GM23338 (cell line): ENCODE measurements around the gene TJAP1.
"Not testable (repeated sequence)": the region's sequence is repeated elsewhere in the genome, so short reads cannot be mapped to it uniquely, and the experiment has no call there.

Source experiments
- CREB1 ChIP-seq: fragments of 250-450 bp; sonication (Bioruptor Pico); IDR thresholded peaks from 2 replicates; pipeline ENCODE4 v1.5.0; 2020; ENCODE audit warnings: low read depth, mild to moderate bottlenecking, moderate library complexity
- ETS1 ChIP-seq: IDR thresholded peaks from 2 replicates; pipeline ENCODE4 v1.6.1; 2016; ENCODE audit warnings: antibody characterized with exemption
- EZH2 ChIP-seq: fragments of 200-600 bp; sonication (generic); IDR thresholded peaks from one replicate; pipeline ENCODE4 v1.8.0; 2017; ENCODE audit warnings: antibody characterized with exemption, mild to moderate bottlenecking, low read depth; ENCODE audit not compliant: unreplicated experiment
- EZH2phosphoT487 ChIP-seq: fragments of 200-600 bp; sonication (generic); IDR thresholded peaks from one replicate; pipeline ENCODE4 v1.8.1; 2018; ENCODE audit warnings: antibody characterized with exemption; ENCODE audit not compliant: unreplicated experiment
- JUNB ChIP-seq: IDR thresholded peaks from one replicate; pipeline ENCODE4 v1.6.1; 2016; ENCODE audit warnings: antibody characterized with exemption; ENCODE audit not compliant: unreplicated experiment
- POLR2AphosphoS5 ChIP-seq: IDR thresholded peaks from 2 replicates; pipeline ENCODE4 v1.6.1; 2016; ENCODE audit warnings: antibody characterized with exemption, low read depth
- ZNF114 ChIP-seq: fragments of 250-450 bp; sonication (Bioruptor Pico); IDR thresholded peaks from 2 replicates; pipeline ENCODE4 v1.5.0; 2020; ENCODE audit warnings: mild to moderate bottlenecking, moderate library complexity
- ZNF331 ChIP-seq: fragments of 250-450 bp; sonication (Bioruptor Pico); IDR thresholded peaks from 2 replicates; pipeline ENCODE4 v1.5.0; 2020; ENCODE audit warnings: low read depth, mild to moderate bottlenecking, moderate library complexity
- ZNF462 ChIP-seq: fragments of 250-450 bp; sonication (Bioruptor Pico); IDR thresholded peaks from 2 replicates; pipeline ENCODE4 v1.5.0; 2020; ENCODE audit warnings: mild to moderate bottlenecking, moderate library complexity
- TF ChIP-seq, protein P1 (sequence below), 2 experiments: fragments of 200-600 bp in 1 of 2; sonication (generic) in 1 of 2; conservative IDR thresholded peaks; 2 replicates each; pipeline versions ENCODE4 v1.5.1 to v1.6.1; 2016 to 2017; ENCODE audit warnings: antibody characterized with exemption in 2 of 2, low read depth in 2 of 2, mild to moderate bottlenecking in 2 of 2, moderate library complexity in 1 of 2
- TF ChIP-seq, protein P2 (sequence below): IDR thresholded peaks from one replicate; pipeline ENCODE4 v1.6.1; 2018; ENCODE audit warnings: antibody characterized with exemption; ENCODE audit not compliant: unreplicated experiment

GRCh38 chr6:43538986-43539385 lies 61.6 kb downstream of the TJAP1 start:
- TF ChIP-seq, protein P1, sequence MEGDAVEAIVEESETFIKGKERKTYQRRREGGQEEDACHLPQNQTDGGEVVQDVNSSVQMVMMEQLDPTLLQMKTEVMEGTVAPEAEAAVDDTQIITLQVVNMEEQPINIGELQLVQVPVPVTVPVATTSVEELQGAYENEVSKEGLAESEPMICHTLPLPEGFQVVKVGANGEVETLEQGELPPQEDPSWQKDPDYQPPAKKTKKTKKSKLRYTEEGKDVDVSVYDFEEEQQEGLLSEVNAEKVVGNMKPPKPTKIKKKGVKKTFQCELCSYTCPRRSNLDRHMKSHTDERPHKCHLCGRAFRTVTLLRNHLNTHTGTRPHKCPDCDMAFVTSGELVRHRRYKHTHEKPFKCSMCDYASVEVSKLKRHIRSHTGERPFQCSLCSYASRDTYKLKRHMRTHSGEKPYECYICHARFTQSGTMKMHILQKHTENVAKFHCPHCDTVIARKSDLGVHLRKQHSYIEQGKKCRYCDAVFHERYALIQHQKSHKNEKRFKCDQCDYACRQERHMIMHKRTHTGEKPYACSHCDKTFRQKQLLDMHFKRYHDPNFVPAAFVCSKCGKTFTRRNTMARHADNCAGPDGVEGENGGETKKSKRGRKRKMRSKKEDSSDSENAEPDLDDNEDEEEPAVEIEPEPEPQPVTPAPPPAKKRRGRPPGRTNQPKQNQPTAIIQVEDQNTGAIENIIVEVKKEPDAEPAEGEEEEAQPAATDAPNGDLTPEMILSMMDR (conservative IDR thresholded peaks at IDR 0.05; ENCODE audit: low read depth in 2 of 2), result not testable (repeated sequence)
- not testable (repeated sequence) for TF ChIP-seq EZH2; POLR2AphosphoS5; EZH2phosphoT487; JUNB; ZNF462 (CRISPR knock-in tag); CREB1 (CRISPR knock-in tag); ETS1; ZNF331 (CRISPR knock-in tag); ZNF114 (CRISPR knock-in tag)
- TF ChIP-seq, protein P2, sequence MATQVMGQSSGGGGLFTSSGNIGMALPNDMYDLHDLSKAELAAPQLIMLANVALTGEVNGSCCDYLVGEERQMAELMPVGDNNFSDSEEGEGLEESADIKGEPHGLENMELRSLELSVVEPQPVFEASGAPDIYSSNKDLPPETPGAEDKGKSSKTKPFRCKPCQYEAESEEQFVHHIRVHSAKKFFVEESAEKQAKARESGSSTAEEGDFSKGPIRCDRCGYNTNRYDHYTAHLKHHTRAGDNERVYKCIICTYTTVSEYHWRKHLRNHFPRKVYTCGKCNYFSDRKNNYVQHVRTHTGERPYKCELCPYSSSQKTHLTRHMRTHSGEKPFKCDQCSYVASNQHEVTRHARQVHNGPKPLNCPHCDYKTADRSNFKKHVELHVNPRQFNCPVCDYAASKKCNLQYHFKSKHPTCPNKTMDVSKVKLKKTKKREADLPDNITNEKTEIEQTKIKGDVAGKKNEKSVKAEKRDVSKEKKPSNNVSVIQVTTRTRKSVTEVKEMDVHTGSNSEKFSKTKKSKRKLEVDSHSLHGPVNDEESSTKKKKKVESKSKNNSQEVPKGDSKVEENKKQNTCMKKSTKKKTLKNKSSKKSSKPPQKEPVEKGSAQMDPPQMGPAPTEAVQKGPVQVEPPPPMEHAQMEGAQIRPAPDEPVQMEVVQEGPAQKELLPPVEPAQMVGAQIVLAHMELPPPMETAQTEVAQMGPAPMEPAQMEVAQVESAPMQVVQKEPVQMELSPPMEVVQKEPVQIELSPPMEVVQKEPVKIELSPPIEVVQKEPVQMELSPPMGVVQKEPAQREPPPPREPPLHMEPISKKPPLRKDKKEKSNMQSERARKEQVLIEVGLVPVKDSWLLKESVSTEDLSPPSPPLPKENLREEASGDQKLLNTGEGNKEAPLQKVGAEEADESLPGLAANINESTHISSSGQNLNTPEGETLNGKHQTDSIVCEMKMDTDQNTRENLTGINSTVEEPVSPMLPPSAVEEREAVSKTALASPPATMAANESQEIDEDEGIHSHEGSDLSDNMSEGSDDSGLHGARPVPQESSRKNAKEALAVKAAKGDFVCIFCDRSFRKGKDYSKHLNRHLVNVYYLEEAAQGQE, result not testable (repeated sequence)
